ENCODE measurements around the gene LIFR. TPM values are rescaled to one million over a fixed set of nuclear protein-coding genes. Genes with fewer than 3 reads are reported as not detected.

LIFR gene
- polyA plus RNA-seq, 2 of the 4 experiments (the other 2 are of a cell fraction): 3.8 to 7.9 TPM

GRCh38 chr5:38494763-38495162, 61.7 kb downstream of the LIFR start:
- Histone ChIP-seq H3K4me2 (no peak overlapping the region), H3K4me1 (no peaks in the 10 kb centered on the region), H3K9me3 (no peaks in the 10 kb centered on the region), H3K4me3 (no peak overlapping the region), H3K27ac (no peak overlapping the region)
- no peak for TF ChIP-seq RCOR1 (IDR thresholded peaks at IDR 0.05; ENCODE audit: low read depth, low read length)
- no peak for TF ChIP-seq ZSCAN20 (CRISPR knock-in tag; IDR thresholded peaks at IDR 0.05)
- no peak for TF ChIP-seq HOXA7 (CRISPR knock-in tag; IDR thresholded peaks at IDR 0.05)
- TF ChIP-seq CBX8 (IDR thresholded peaks at IDR 0.05): no peak
- ATAC-seq (no peak), DNase-seq (ENCODE audit: low read depth in 1 of 2, low spot score in 1 of 2) (no peak), FAIRE-seq (no peak)
- ChIA-PET POLR2A (no interaction called here), CTCF (interaction anchor here (1.0 to 1.6 kb wide), 3 partner anchors 24 to 53 kb away, joined by 4 to 6 read pairs (median 5); no protein-coding TSS in a partner anchor)
- WGBS (ENCODE audit: missing lambda C conversion rate): 86% methylated on average over 7 of the region's 7 CpGs

- TF ChIP-seq GATA3 (IDR thresholded peaks at IDR 0.05; ENCODE audit: borderline replicate concordance): no peak
- Histone ChIP-seq H3K4me2 (no peak overlapping the region), H3K9me3 (no peaks in the 10 kb centered on the region), H3K27ac (no peak overlapping the region), H3K4me1 (no peaks in the 10 kb centered on the region), H3K4me3 (no peak overlapping the region)
- POLR2A ChIA-PET: no interaction called here
- WGBS (ENCODE audit: missing lambda C conversion rate): 70% methylated on average over 6 of the region's 6 CpGs
- ATAC-seq (no peak), FAIRE-seq (no peak), DNase-seq (ENCODE audit: low read depth in 1 of 2, low spot score in 1 of 2) (no peak)
- CTCF ChIA-PET: interaction anchor here (1.6 kb wide), 1 partner anchor 25 kb away, joined by 5 read pairs; no protein-coding TSS in a partner anchor
Observed at GRCh38 chr5:38494175-38494574, 62.3 kb downstream of the LIFR start.

- ChIA-PET POLR2A (no interaction called here), CTCF (interaction anchor here (1.0 to 1.6 kb wide), 2 partner anchors 10 to 42 kb away, joined by 3 to 6 read pairs; no protein-coding TSS in a partner anchor)
- Histone ChIP-seq H3K4me3 (no peak overlapping the region), H3K4me1 (no peaks in the 10 kb centered on the region), H3K9me3 (no peaks in the 10 kb centered on the region), H3K4me2 (no peak overlapping the region), H3K27ac (no peak overlapping the region)
- WGBS (ENCODE audit: missing lambda C conversion rate): 89% methylated on average over 10 of the region's 10 CpGs
- TF ChIP-seq MAFK (IDR thresholded peaks at IDR 0.05; ENCODE audit: partially characterized antibody) (no peak), KDM5A (IDR thresholded peaks at IDR 0.05) (no peak), NPAS2 (CRISPR knock-in tag; IDR thresholded peaks at IDR 0.05; ENCODE audit: borderline replicate concordance) (no peak), HOXB5 (CRISPR knock-in tag; IDR thresholded peaks at IDR 0.05) (no peak), NR3C1 (IDR thresholded peaks at IDR 0.05) (no peak), ZSCAN20 (CRISPR knock-in tag; IDR thresholded peaks at IDR 0.05) (no peak), ESRRA (IDR thresholded peaks at IDR 0.05; ENCODE audit: borderline replicate concordance, low read length) (no peak), RNF2 (IDR thresholded peaks at IDR 0.05; ENCODE audit: borderline replicate concordance, low read depth) (no peak)
- DNase-seq (ENCODE audit: low read depth in 1 of 2, low spot score in 1 of 2) (no peak), ATAC-seq (peak in 1 of 2 experiments; percentile 52; a peak in 1 of 6 replicates), FAIRE-seq (no peak)
Observed at GRCh38 chr5:38483805-38484398, 72.5 kb downstream of the LIFR start.

- FAIRE-seq (no peak), ATAC-seq (no peak), DNase-seq (ENCODE audit: low read depth in 1 of 2, low spot score in 1 of 2) (no peak)
- ChIA-PET CTCF (interaction anchor here (0.9 to 3.2 kb wide), 5 partner anchors 11 to 330 kb away, joined by 3 to 9 read pairs (median 3); no protein-coding TSS in a partner anchor), POLR2A (no interaction called here)
- Histone ChIP-seq H3K4me2 (no peak overlapping the region), H3K4me1 (no peaks in the 10 kb centered on the region), H3K4me3 (no peak overlapping the region), H3K9me3 (no peaks in the 10 kb centered on the region), H3K27ac (no peak overlapping the region)
- TF ChIP-seq FOXS1 (CRISPR knock-in tag; IDR thresholded peaks at IDR 0.05): no peak
- WGBS (ENCODE audit: missing lambda C conversion rate): 57% methylated on average over 6 of the region's 6 CpGs
Observed at GRCh38 chr5:38479315-38479904, 77.0 kb downstream of the LIFR start.

GRCh38 chr5:38478878-38479277, 77.6 kb downstream of the LIFR start:
- no peak for ATAC-seq
- ChIA-PET CTCF (interaction anchor here (1.1 to 3.2 kb wide), 3 partner anchors 14 to 331 kb away, joined by 3 to 9 read pairs (median 4); no protein-coding TSS in a partner anchor), POLR2A (no interaction called here)
- 80% methylated on average over 3 of the region's 3 CpGs for WGBS (ENCODE audit: missing lambda C conversion rate)
- Histone ChIP-seq H3K4me1 (no peaks in the 10 kb centered on the region), H3K4me3 (no peak overlapping the region), H3K4me2 (no peak overlapping the region), H3K27ac (no peak overlapping the region), H3K9me3 (no peaks in the 10 kb centered on the region)
- no peak for DNase-seq (ENCODE audit: low read depth in 1 of 2, low spot score in 1 of 2)
- TF ChIP-seq HMGXB4 (CRISPR knock-in tag; IDR thresholded peaks at IDR 0.05; ENCODE audit: borderline replicate concordance) (no peak), TP53 (CRISPR knock-in tag; IDR thresholded peaks at IDR 0.05) (no peak), TFCP2L1 (CRISPR knock-in tag; IDR thresholded peaks at IDR 0.05) (no peak), NFE2L2 (conservative IDR thresholded peaks at IDR 0.05; ENCODE audit: low read length) (no peak), ZFP36 (IDR thresholded peaks at IDR 0.05; ENCODE audit: borderline replicate concordance, partially characterized antibody) (no peak), KDM1A (IDR thresholded peaks at IDR 0.05; ENCODE audit: low read depth) (no peak), GATA3 (IDR thresholded peaks at IDR 0.05; ENCODE audit: borderline replicate concordance) (no peak), ELK1 (IDR thresholded peaks at IDR 0.05; ENCODE audit: low read depth, low read length) (no peak), HOXA7 (CRISPR knock-in tag; IDR thresholded peaks at IDR 0.05) (no peak), RCOR1 (IDR thresholded peaks at IDR 0.05; ENCODE audit: low read depth, low read length) (no peak), CBX2 (IDR thresholded peaks at IDR 0.05; ENCODE audit: borderline replicate concordance, low read depth) (no peak), HOXB13 (CRISPR knock-in tag; IDR thresholded peaks at IDR 0.05; ENCODE audit: low read depth) (no peak), JUNB (IDR thresholded peaks at IDR 0.05) (no peak), KDM5A (IDR thresholded peaks at IDR 0.05) (no peak)
- FAIRE-seq: no peak

All from A549 (cell line).